Activated CD4-positive, alpha-beta T cell treated with anti-CD3 and anti-CD28 coated beads for 1 hour (primary cell): ENCODE results near the gene SPCS2.
"Not testable (repeated sequence)": the region's sequence is repeated elsewhere in the genome, so short reads cannot be mapped to it uniquely, and the experiment has no call there.

Experiments
- DNase-seq: peaks from one replicate; pipeline ENCODE4 v3.0.0-alpha.2; 2020

SPCS2 gene

GRCh38 chr11:75002516-75002915, 53.5 kb downstream of the SPCS2 start:
- DNase-seq: no peak

GRCh38 chr11:75004215-75004614, 55.1 kb downstream of the SPCS2 start:
- DNase-seq: no peak

DNA sequence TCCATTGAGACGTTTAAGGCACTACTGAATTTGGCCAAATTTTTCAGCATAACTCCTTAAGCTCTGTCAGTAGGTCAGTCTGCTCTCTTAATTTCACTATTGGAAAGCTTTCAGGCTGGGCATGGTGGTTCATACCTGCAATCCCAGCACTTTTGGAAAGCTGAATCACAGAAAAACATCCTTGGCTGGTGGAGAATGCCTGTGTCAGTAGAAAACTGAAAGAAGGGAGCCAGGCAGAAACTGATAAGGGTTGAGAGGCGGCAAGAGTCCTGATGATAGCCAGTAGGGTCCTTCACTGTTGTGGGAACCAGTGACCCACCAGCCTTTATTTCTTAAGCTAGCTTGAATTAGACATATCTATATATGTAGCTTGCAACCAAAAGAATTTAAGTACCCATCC, 62.3 kb downstream of the SPCS2 start:
- DNase-seq: no peak

DNA sequence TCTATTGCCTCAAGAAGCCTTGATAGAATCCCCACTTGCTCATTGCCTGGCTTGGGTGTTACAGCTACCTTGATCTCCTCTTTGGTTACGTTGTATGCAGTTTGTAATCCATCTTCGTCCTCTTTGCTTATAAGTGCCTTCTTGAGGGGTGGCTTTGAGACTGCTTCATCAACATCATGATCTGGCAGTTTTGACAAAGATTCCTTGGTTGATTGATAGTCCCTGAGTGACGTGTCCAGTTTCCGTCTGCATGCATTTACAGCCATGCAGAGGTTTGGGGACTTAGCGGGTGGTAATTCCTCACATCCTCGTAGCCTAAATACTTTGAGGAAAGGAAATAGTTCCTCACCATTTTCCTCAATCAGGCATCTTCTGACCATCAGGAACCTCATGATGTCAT, 62.8 kb downstream of the SPCS2 start:
- no peak for DNase-seq

DNA sequence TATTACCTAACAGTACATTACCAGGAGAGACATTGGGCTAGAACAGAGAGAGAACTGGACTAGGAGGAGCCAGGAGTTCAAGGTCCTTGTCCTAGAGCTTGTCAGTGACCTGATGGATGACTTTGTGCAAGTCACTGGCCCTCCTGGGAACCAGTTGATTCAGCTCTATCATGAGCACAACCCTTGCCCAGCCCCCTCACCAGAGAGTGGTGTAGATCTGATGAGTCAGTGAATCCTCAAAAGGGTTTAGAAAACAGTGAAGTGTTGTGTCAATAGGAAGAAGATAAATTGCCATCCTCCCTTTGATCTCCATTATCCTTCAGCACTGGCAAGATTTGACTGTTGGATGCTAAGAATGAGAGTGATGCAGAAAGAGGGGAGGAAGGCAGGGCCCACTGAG, 64.0 kb downstream of the SPCS2 start:
- no peak for DNase-seq

- DNase-seq: no peak
Measured at GRCh38 chr11:75014129-75014528, 65.1 kb downstream of the SPCS2 start.

- not testable (repeated sequence) for DNase-seq
Measured at GRCh38 chr11:75019200-75019599, 70.1 kb downstream of the SPCS2 start.

DNA sequence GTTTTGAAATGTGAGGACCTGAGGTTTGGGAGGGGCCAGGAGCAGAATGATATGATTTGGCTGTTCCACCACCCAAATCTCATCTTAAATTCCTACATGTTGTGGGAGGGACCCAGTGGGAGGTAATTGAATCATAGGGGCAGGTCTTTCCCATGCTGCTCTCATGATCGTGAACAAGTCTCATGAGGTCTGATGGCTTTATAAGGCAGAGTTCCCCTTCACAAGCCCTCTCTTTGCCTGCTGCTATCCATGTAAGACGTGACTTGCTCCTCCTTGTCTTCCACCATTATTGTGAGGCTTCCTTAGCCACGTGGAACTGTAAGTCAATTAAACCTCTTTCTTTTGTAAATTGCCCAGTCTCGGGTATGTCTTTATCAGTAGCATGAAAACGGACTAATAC, 71.3 kb downstream of the SPCS2 start:
- not testable (repeated sequence) for DNase-seq

GRCh38 chr11:75022296-75022695, 73.2 kb downstream of the SPCS2 start:
- DNase-seq: no peak

- DNase-seq: peak; percentile 56
Measured at GRCh38 chr11:75022759-75023396, 73.8 kb downstream of the SPCS2 start.

- no peak for DNase-seq
Measured at GRCh38 chr11:75023446-75024067, 74.5 kb downstream of the SPCS2 start.

GRCh38 chr11:75024068-75024449, 75.0 kb downstream of the SPCS2 start:
- DNase-seq: no peak

DNA sequence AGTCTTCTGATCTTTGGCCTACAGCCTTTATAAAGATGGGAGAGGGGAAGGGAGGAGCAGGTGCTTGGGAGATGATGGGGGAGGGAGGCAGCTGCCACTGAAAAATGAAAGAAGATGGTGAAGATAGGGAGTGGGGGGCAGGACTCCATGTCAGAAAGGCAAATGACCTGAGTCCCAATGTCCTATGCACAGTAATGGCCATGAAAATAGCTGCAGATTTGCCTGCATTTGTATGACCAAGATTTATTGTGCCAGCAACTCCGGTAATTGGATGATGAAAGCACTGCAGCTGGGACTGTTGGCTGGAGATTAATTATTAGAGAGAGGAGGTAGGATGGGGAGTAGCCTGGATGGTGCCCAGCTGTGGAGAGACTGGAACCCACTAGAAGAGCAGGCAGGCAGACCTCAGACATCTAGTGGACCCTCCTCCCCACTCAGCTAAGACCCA, 75.7 kb downstream of the SPCS2 start:
- no peak for DNase-seq

DNA sequence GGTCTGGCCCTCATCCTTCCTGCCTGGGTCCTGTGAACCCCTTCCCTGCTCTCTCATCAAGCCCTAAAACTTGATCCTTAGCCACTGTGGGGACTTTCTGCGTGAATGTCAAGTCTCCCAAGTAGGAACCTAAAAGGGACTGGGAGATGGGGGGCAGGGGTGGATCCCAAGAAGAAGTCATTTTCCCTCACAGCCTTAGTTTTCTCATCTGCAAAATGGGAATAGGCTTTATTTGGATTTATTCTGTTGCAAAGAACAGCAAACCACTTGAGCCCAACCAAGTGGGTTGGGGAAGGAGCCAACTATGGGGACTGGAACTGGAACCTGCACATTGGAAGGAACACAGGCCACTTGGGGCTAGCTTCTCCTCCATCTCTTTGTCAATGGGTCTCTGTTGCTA, 76.5 kb downstream of the SPCS2 start:
- DNase-seq: no peak

DNA sequence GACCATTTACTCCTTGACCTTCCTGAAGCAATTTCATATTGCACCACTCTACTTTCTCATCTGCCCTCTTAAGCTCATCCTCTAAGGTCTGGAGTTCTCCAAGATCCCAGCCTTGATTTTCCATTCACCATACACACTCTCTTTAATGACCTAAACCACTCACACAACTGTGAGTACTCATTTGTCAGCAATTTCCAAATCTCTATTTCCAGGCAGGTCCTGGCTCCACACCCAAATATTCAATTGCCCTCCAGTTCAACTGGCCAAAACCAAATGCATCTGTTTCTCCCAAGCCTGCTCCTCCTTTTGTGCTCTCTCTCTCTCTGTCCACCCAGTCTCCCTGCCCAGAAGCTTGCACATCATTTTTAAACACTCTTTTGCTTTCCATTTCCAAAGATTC, 79.3 kb downstream of the SPCS2 start:
- no peak for DNase-seq
